Mononuclear cell (primary cell): ENCODE data around the gene TMEM134. TPM values are rescaled to one million over a fixed set of nuclear protein-coding genes. Genes with fewer than 3 reads are reported as not detected.
"Not testable (repeated sequence)": the region's sequence is repeated elsewhere in the genome, so short reads cannot be mapped to it uniquely, and the experiment has no call there.

ENCODE experiments used
- H3K27me3 ChIP-seq: 2 replicates; pipeline ENCODE4 v1.6.0; 2011; ENCODE audit warnings: low read length, control low read depth; ENCODE audit not compliant: insufficient read depth
- H3K4me1 ChIP-seq: 2 replicates; pipeline ENCODE4 v1.5.1; 2011; ENCODE audit warnings: mild to moderate bottlenecking, low read length, control low read depth; ENCODE audit not compliant: insufficient read depth
- H3K4me3 ChIP-seq: 2 replicates; pipeline ENCODE4 v1.5.1; 2011; ENCODE audit warnings: mild to moderate bottlenecking, low read length, moderate library complexity
- H3K9me3 ChIP-seq: 2 replicates; pipeline ENCODE4 v1.5.1; 2011; ENCODE audit warnings: low read depth, mild to moderate bottlenecking, control low read depth, low read length
- total RNA-seq: library from RNA; depleted of rRNA; stranded (reverse); fragments of >200 nt; gene quantifications from one replicate; pipeline ENCODE4 v1.2.3, GENCODE V29; 2012

The TMEM134 gene
- total RNA-seq, 1 donor: 18.4 TPM

- H3K27me3 ChIP-seq: no peaks in the 10 kb centered on the region
- peaks cover 59% of the 10 kb centered on the region for H3K4me1 ChIP-seq
- H3K4me3 ChIP-seq: peak within 1 kb of the TSS; percentile 63
- no peaks in the 10 kb centered on the region for H3K9me3 ChIP-seq
Observed at GRCh38 chr11:67482827-67483798, 14.1 kb upstream of the TMEM134 start, which contains the start of gene AIP. TSS of gene AIP (plus strand) at chr11:67483026. CDS start at chr11:67483159, 133 bp downstream.

- Histone ChIP-seq H3K27me3 (no peaks in the 10 kb centered on the region), H3K9me3 (no peaks in the 10 kb centered on the region), H3K4me3 (peak overlapping the region; percentile 63), H3K4me1 (peaks cover 52% of the 10 kb centered on the region)
Observed at GRCh38 chr11:67482275-67482826, 13.3 kb upstream of the TMEM134 start.

GRCh38 chr11:67477344-67478050, 8.4 kb upstream of the TMEM134 start:
- peaks cover 10% of the 10 kb centered on the region for H3K4me1 ChIP-seq
- H3K4me3 ChIP-seq, H3K9me3 ChIP-seq, H3K27me3 ChIP-seq: not testable (repeated sequence)

- H3K9me3 ChIP-seq, H3K4me3 ChIP-seq, H3K27me3 ChIP-seq, H3K4me1 ChIP-seq: not testable (repeated sequence)
Observed at GRCh38 chr11:67476692-67477091, 7.6 kb upstream of the TMEM134 start.

GRCh38 chr11:67472882-67473281, 3.8 kb upstream of the TMEM134 start:
- Histone ChIP-seq H3K27me3 (no peaks in the 10 kb centered on the region), H3K4me3 (no peak overlapping the region), H3K9me3 (no peaks in the 10 kb centered on the region), H3K4me1 (peaks cover 16% of the 10 kb centered on the region)

- H3K27me3 ChIP-seq: no peaks in the 10 kb centered on the region
- peaks cover 37% of the 10 kb centered on the region for H3K4me1 ChIP-seq
- H3K9me3 ChIP-seq: no peaks in the 10 kb centered on the region
- no peak overlapping the region for H3K4me3 ChIP-seq
Observed at GRCh38 chr11:67470337-67471002, 1.4 kb upstream of the TMEM134 start.

GRCh38 chr11:67469508-67469811, 409 bp upstream of the TMEM134 start:
- H3K4me3 ChIP-seq: peak overlapping the region; percentile 51
- H3K27me3 ChIP-seq: no peaks in the 10 kb centered on the region
- H3K4me1 ChIP-seq: peaks cover 42% of the 10 kb centered on the region
- no peaks in the 10 kb centered on the region for H3K9me3 ChIP-seq

- Histone ChIP-seq H3K4me3 (peak overlapping the region; percentile 62), H3K27me3 (no peaks in the 10 kb centered on the region), H3K4me1 (peaks cover 53% of the 10 kb centered on the region), H3K9me3 (no peaks in the 10 kb centered on the region)
Observed at GRCh38 chr11:67468456-67468758, 644 bp downstream of the TMEM134 start.

- peaks cover 56% of the 10 kb centered on the region for H3K4me1 ChIP-seq
- no peaks in the 10 kb centered on the region for H3K27me3 ChIP-seq
Observed at GRCh38 chr11:67468056-67468455, 995 bp downstream of the TMEM134 start.

GRCh38 chr11:67466962-67467771, 1.9 kb downstream of the TMEM134 start:
- no peak overlapping the region for H3K4me3 ChIP-seq
- peaks cover 56% of the 10 kb centered on the region for H3K4me1 ChIP-seq
- no peaks in the 10 kb centered on the region for H3K27me3 ChIP-seq
- H3K9me3 ChIP-seq: no peaks in the 10 kb centered on the region

More at GRCh38 chr11:67468056-67468455, 995 bp downstream of the TMEM134 start:
- H3K4me3 ChIP-seq: peak overlapping the region; percentile 62
- no peaks in the 10 kb centered on the region for H3K9me3 ChIP-seq

GRCh38 chr11:67466367-67466766, 2.7 kb downstream of the TMEM134 start:
- H3K4me1 ChIP-seq: peaks cover 56% of the 10 kb centered on the region
- H3K9me3 ChIP-seq: no peaks in the 10 kb centered on the region
- no peak overlapping the region for H3K4me3 ChIP-seq
- no peaks in the 10 kb centered on the region for H3K27me3 ChIP-seq

GRCh38 chr11:67465530-67465929, 3.5 kb downstream of the TMEM134 start:
- not testable (repeated sequence) for H3K9me3 ChIP-seq, H3K27me3 ChIP-seq
- Histone ChIP-seq H3K4me3 (peak overlapping the region; percentile 59), H3K4me1 (peaks cover 60% of the 10 kb centered on the region)

- Histone ChIP-seq H3K27me3 (no peaks in the 10 kb centered on the region), H3K9me3 (no peaks in the 10 kb centered on the region), H3K4me3 (peak overlapping the region; percentile 59), H3K4me1 (peaks cover 60% of the 10 kb centered on the region)
Observed at GRCh38 chr11:67465189-67465510, 3.9 kb downstream of the TMEM134 start.

GRCh38 chr11:67464411-67465188, 4.5 kb downstream of the TMEM134 start:
- Histone ChIP-seq H3K27me3 (no peaks in the 10 kb centered on the region), H3K4me3 (peak overlapping the region; percentile 59), H3K9me3 (no peaks in the 10 kb centered on the region), H3K4me1 (peaks cover 59% of the 10 kb centered on the region)
